Activated naive CD4-positive, alpha-beta T cell treated with anti-CD3 and anti-CD28 coated beads, Interleukin-2, amount 50 U/mL, for 72 hours (primary cell): ENCODE results near the gene UVRAG. TPM values are rescaled to one million over a fixed set of nuclear protein-coding genes. Genes with fewer than 3 reads are reported as not detected.

Source experiments
- ATAC-seq, 2 donors: fragments of 150-1000 bp; cut with Tn5 transposase; 2 replicates each; pipeline ENCODE4 v1.10.0; 2021; ENCODE audit warnings: mild to moderate bottlenecking in 2 of 2, moderate library complexity in 2 of 2
- DNase-seq, 2 donors: peaks; one replicate each; pipeline ENCODE4 v3.0.0; 2021 to 2022; ENCODE audit warnings: low spot score in 2 of 2
- H3K27ac Mint-ChIP-seq, 2 donors: one replicate each; pipeline ENCODE4 v1.8.0; 2022; ENCODE audit warnings: mild to moderate bottlenecking in 2 of 2, mixed read lengths in 2 of 2
- H3K36me3 Mint-ChIP-seq, 2 donors: one replicate each; pipeline ENCODE4 v1.8.0; 2022; ENCODE audit warnings: mixed read lengths in 2 of 2
- H3K9me3 Mint-ChIP-seq, 2 donors: one replicate each; pipeline ENCODE4 v1.8.0; 2022; ENCODE audit warnings: mixed read lengths in 2 of 2
- total RNA-seq, 2 donors: library from RNA; stranded (reverse); gene quantifications; one replicate each; pipeline ENCODE4 v1.2.3, GENCODE V29; 2022

Gene UVRAG
- total RNA-seq, 2 donors from 2014 or later: 19.9 to 22.4 TPM

GRCh38 chr11:75797116-75797515 lies 17.9 kb upstream of the UVRAG start:
- ATAC-seq (no peak), DNase-seq (no peak)
- Mint-ChIP-seq H3K27ac (no peak overlapping the region), H3K36me3 (no peaks in the 10 kb centered on the region), H3K9me3 (no peaks in the 10 kb centered on the region)

DNA sequence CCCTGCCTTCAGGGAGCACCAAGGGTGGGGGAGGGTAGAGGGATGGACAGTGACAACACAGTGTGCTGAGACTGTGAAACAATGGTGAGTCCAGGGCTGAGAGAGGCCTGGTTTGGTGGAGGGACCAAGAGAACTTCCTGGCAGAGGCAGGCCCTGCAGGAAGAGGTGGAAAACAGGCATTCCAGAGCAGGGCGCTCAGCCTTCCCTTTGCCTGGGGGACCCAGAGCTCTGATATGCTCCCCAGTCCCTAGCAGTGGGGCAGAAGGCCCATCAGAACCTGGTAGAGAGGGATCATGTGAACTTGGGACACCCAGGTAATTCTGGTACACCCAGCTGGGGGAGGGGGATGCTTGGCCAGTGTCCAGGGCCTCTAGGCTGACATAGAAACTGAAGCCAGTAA lies 17.2 kb upstream of the UVRAG start:
- H3K36me3 Mint-ChIP-seq: no peaks in the 10 kb centered on the region
- no peak for DNase-seq
- H3K9me3 Mint-ChIP-seq: no peaks in the 10 kb centered on the region

DNA sequence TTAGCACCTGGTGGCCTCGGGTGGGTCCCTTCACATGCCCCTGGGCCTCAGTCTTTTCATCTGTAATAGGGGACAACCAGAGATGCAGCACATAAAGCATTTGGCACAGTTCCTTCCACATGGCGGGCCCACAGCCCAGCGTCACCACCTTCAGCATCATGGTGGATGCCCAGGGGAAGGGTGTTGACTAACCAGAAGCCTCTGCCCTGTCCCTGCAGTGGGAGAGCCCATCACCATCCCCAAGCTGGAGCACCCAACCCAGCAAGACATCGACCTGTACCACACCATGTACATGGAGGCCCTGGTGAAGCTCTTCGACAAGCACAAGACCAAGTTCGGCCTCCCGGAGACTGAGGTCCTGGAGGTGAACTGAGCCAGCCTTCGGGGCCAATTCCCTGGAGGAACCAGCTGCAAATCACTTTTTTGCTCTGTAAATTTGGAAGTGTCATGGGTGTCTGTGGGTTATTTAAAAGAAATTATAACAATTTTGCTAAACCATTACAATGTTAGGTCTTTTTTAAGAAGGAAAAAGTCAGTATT lies 14.8 kb upstream of the UVRAG start:
- H3K36me3 Mint-ChIP-seq: no peaks in the 10 kb centered on the region
- no peak for DNase-seq
- no peak for ATAC-seq
- no peak overlapping the region for H3K27ac Mint-ChIP-seq
- no peaks in the 10 kb centered on the region for H3K9me3 Mint-ChIP-seq

More for the DNA sequence above, 17.2 kb upstream of the UVRAG start:
- H3K27ac Mint-ChIP-seq: no peak overlapping the region
- no peak for ATAC-seq

DNA sequence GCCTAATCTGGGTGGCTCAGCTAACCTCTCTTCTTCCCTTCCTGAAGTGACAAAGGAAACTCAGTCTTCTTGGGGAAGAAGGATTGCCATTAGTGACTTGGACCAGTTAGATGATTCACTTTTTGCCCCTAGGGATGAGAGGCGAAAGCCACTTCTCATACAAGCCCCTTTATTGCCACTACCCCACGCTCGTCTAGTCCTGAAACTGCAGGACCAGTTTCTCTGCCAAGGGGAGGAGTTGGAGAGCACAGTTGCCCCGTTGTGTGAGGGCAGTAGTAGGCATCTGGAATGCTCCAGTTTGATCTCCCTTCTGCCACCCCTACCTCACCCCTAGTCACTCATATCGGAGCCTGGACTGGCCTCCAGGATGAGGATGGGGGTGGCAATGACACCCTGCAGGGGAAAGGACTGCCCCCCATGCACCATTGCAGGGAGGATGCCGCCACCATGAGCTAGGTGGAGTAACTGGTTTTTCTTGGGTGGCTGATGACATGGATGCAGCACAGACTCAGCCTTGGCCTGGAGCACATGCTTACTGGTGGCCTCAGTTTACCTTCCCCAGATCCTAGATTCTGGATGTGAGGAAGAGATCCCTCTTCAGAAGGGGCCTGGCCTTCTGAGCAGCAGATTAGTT lies 14.2 kb upstream of the UVRAG start:
- Mint-ChIP-seq H3K36me3 (no peaks in the 10 kb centered on the region), H3K27ac (no peak overlapping the region), H3K9me3 (no peaks in the 10 kb centered on the region)
- ATAC-seq: no peak
- DNase-seq: no peak

DNA sequence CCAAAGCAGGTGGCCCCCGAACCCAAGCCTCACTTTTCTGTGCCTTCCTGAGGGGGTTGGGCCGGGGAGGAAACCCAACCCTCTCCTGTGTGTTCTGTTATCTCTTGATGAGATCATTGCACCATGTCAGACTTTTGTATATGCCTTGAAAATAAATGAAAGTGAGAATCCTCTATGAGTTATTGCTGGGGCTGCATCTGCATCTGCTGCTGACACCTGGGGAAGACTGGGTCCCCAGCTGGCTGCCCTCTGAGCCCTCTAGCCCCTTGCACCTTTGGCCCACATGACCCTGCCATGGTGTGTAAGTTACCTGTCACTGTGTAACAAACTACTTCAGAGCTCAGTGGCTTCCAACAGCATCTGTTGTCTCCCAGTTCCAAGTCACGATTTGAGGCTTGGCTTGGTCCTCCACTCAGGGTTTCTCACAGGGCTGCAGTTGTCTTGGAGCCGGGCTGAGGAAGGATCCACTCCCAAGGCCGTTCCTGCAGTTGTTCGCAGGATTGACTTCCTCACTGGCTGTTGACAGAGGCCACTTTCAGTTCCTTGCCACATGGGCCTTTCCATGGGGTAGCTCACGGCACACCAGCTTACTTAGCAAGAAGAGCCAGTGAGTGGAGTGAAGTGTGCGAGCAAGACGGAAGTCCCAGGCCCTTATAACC lies 13.5 kb upstream of the UVRAG start:
- DNase-seq (no peak), ATAC-seq (peak in 1 of 2 donors; percentile 27)
- Mint-ChIP-seq H3K36me3 (no peaks in the 10 kb centered on the region), H3K27ac (peak overlapping the region in 1 of 2 donors; percentile 14), H3K9me3 (no peaks in the 10 kb centered on the region)

DNA sequence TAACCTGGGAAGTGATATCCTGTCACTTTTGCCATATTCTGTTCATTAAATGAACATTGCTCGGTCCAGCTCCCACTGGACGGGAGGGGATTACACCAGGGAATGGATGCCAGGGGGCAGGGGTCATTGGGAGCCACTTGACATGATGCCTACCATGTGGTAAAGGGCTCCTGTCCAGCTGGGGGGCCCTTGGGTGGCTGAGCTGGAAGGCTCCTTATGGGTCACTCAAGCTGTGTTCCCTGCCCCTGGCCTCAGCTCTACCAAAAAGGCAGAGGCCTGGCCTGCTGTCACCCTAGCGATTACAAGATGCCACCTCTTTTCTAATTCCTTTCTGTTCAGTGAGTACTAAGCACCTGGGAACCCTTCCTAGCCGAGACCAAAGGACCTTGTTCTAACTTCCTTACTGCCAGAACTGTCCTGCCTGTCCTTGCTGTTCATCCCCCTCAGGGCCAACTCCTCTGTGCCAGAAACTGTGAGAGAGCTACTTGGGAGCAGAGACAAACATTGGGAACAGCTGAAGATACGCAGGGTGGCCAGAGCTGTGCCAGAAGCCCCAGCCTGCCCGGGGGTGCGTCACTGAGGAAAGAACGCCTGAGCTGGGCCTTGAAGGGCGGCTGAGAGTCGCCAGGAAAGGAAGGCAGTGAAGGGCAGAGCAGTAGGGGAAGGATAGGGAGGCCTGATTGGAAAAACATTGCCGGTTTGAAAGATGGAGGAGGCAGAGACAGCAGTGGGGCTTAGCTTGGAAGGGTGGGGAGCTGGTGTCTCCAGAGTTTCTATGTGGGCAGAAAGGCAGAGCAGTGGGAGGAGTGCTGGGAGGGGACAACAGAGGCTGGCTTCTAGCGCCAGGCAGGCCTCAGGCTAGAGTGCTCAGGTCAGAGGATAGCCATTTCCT lies 12.7 kb upstream of the UVRAG start:
- no peaks in the 10 kb centered on the region for H3K36me3 Mint-ChIP-seq
- H3K27ac Mint-ChIP-seq: no peak overlapping the region
- no peak for ATAC-seq
- no peaks in the 10 kb centered on the region for H3K9me3 Mint-ChIP-seq
- no peak for DNase-seq

DNA sequence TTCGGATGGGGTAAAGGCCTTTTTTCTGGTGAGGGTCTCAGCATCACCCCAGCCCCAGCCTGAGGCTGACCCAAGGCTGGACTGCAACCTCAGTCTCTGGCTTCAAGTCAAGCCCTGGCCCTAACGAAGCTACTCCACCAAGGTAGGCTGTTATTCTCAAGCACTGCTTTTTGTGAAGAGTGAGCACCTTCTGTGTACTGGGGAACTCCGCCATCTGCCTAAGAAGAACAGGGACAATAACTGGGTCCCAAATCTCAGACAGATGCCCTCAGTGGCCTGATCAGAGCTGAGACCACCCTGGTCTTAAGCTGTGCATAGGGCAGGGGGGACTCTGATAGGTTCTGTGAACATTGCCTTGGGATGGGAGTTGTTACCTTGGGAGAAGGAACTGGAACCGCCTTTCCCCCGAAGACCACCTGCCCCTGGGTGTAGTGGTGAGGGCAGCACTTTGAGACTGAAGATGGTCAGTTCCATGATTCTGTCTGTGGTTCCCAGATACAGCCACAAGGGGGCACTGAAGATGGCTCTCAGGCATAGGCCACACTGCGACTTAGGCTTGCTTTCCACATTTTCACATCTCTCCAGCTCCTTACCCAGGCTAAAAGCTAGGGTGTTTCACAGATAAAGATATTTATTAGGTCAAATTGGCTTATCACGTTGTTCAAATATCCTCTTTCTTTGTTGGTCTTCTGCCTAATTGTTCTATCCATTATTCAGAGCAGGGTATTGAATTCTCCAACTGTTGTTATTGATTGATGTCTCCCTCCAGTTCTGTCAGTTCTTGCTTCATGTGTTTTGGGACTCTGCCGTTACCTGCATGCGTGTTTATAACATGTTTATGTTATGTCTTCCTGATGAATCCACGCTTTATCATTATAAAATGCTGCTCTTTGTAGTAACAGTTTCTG lies 11.8 kb upstream of the UVRAG start:
- H3K27ac Mint-ChIP-seq: no peak overlapping the region
- H3K36me3 Mint-ChIP-seq: no peaks in the 10 kb centered on the region
- ATAC-seq (peak; percentile 89 to 94), DNase-seq (peak; percentile 67 to 78)
- no peaks in the 10 kb centered on the region for H3K9me3 Mint-ChIP-seq

- DNase-seq: no peak
These were observed 5.9 kb upstream of the UVRAG start for GRCh38 chr11:75809111-75809510.

GRCh38 chr11:75809991-75810390 lies 5.0 kb upstream of the UVRAG start:
- no peak overlapping the region for H3K27ac Mint-ChIP-seq

More at GRCh38 chr11:75809111-75809510, 5.9 kb upstream of the UVRAG start:
- H3K36me3 Mint-ChIP-seq: no peaks in the 10 kb centered on the region
- no peaks in the 10 kb centered on the region for H3K9me3 Mint-ChIP-seq
- no peak for ATAC-seq
- no peak overlapping the region for H3K27ac Mint-ChIP-seq

GRCh38 chr11:75810637-75811390 lies 4.2 kb upstream of the UVRAG start:
- Mint-ChIP-seq H3K27ac (no peak overlapping the region), H3K36me3 (no peaks in the 10 kb centered on the region), H3K9me3 (no peaks in the 10 kb centered on the region)
- ATAC-seq (no peak), DNase-seq (no peak)

More at GRCh38 chr11:75809991-75810390, 5.0 kb upstream of the UVRAG start:
- Mint-ChIP-seq H3K9me3 (no peaks in the 10 kb centered on the region), H3K36me3 (no peaks in the 10 kb centered on the region)
- no peak for ATAC-seq
- no peak for DNase-seq

GRCh38 chr11:75811485-75811884 lies 3.5 kb upstream of the UVRAG start:
- Mint-ChIP-seq H3K36me3 (no peaks in the 10 kb centered on the region), H3K9me3 (no peaks in the 10 kb centered on the region), H3K27ac (no peak overlapping the region)
- DNase-seq (no peak), ATAC-seq (no peak)

DNA sequence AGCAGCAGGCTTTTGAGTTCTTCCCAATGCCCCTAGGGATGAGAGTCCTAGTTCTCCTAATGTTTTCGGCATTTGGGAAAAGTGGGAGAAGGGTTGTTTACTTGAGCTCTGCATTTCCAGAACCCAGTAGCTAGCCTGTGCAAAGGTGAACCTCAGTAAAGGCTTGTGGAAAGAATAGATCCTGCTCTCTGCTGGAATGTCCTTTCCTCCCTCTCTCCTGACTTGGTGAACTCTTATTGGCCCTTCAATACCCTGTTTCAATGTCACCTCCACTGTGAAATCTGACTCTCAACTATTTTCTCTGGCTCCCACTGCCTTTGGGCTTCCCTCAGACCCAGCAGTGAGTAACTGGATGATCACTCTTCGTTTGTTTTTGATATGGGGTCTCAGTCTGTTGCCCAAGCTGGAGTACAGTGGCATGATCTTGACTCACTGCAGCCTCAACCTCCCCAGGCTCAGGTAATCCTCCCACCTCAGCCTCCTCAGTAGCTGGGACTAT lies 2.4 kb upstream of the UVRAG start:
- DNase-seq (no peak), ATAC-seq (no peak)
- no peaks in the 10 kb centered on the region for H3K36me3 Mint-ChIP-seq
- no peaks in the 10 kb centered on the region for H3K9me3 Mint-ChIP-seq
- no peak overlapping the region for H3K27ac Mint-ChIP-seq

- Mint-ChIP-seq H3K9me3 (no peaks in the 10 kb centered on the region), H3K36me3 (peaks cover 0 to 4% of the 10 kb centered on the region in 2 donors), H3K27ac (no peak overlapping the region)
- no peak for ATAC-seq
- no peak for DNase-seq
These were observed 1.9 kb upstream of the UVRAG start for GRCh38 chr11:75813124-75813523.

GRCh38 chr11:75813622-75814039 lies 1.4 kb upstream of the UVRAG start:
- peaks cover 0 to 5% of the 10 kb centered on the region in 2 donors for H3K36me3 Mint-ChIP-seq
- ATAC-seq: no peak
- H3K27ac Mint-ChIP-seq: peak overlapping the region in 1 of 2 donors; percentile 95
- H3K9me3 Mint-ChIP-seq: no peaks in the 10 kb centered on the region
- no peak for DNase-seq

GRCh38 chr11:75814363-75814676 lies 690 bp upstream of the UVRAG start:
- Mint-ChIP-seq H3K36me3 (peaks cover 0 to 5% of the 10 kb centered on the region in 2 donors), H3K27ac (peak overlapping the region in 1 of 2 donors; percentile 95), H3K9me3 (no peaks in the 10 kb centered on the region)
- no peak for DNase-seq
- ATAC-seq: peak; percentile 19 to 36
